ENCODE data around the gene CACHD1. TPM values are rescaled to one million over a fixed set of nuclear protein-coding genes. Genes with fewer than 3 reads are reported as not detected.
A peak's percentile ranks its signal among the peaks of the same experiment; 100 is the strongest.

Gene CACHD1
- total RNA-seq, 1 donor from 2014 or later = 4.3 TPM

DNA sequence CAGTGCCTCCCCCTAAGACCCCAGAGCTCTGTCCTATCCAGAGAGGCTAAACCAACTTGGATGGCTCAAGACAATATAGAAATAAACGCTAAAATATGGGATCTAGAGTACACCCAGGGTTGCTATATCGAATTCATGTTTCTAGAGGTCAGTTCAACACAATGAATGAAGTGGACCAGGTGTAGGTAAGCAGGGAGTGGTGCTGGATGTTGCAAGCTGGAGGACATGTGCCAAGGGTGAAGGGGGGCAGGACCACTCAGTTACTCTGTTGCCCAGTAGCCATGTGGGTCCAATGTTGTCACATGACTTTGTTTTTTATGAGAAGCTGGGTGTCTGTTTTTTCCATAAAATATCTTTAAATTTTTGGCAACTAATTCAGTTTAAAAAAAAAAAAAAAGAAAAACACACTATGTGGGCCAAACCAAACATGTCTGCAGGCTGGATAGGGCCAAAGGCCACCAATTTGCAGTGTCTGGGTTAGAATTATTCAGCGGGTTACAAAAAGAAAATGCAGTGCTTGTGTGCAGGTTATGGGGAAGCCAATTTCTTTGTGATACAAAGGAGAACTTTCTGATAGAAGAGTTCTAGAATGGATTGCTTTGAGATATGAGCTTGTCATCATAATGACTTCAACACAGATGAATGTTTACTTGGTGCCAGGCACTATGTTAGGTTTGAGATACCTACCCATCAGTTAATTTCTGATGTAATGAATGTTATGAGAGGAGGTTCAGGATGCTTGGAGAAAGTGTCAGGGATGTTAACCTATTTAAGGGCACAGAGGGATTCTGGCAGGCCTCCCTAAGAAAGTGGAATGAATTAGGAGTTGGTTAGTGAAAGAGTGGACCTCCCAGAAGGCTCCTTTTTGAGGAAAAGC lies 8.9 kb downstream of the CACHD1 start:
- Histone ChIP-seq H3K4me3 (no peak overlapping the region), H3K9me3 (no peaks in the 10 kb centered on the region), H3K36me3 (no peaks in the 10 kb centered on the region), H3K27me3 (no peaks in the 10 kb centered on the region), H3K4me1 (peaks cover 9 to 37% of the 10 kb centered on the region in 2 donors), H3K27ac (peak overlapping the region in 1 of 2 donors; percentile 22)
- TF ChIP-seq CTCF (IDR thresholded peaks at IDR 0.05) = no peak
- intact Hi-C loops (cut with DNase I) = loop anchor here (5.0 kb wide), 1 partner anchor 343 kb away; no protein-coding TSS in a partner anchor
- no peak for DNase-seq (ENCODE audit: low spot score in 2 of 2)

DNA sequence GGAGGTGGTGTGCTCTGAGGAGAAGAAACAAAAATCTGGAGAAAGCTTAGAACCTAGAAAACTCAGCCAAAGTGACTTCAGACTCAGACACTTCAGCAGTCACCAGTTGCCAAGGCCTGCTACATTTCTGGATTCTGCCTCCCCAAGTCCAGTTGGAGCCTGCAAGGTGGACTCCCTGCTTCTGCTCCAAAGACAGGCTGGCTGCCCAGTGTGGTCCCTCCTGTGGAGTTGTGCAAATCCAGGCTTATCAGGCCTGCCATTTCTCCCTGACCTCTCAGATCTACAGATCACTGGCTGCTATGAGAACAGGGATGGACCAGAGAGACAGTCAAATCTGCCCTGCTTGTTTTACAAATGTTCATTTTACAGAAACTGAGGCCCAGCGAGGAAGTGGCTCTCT lies 9.9 kb downstream of the CACHD1 start:
- peak in 1 of 2 donors; percentile 64 for DNase-seq (ENCODE audit: low spot score in 2 of 2)
- no peaks in the 10 kb centered on the region for H3K9me3 ChIP-seq
- TF ChIP-seq CTCF (IDR thresholded peaks at IDR 0.05) = no peak
- H3K4me1 ChIP-seq = peaks cover 9 to 35% of the 10 kb centered on the region in 2 donors
- no peaks in the 10 kb centered on the region for H3K27me3 ChIP-seq
- intact Hi-C loops (cut with DNase I) = loop anchor here (5.0 kb wide), 1 partner anchor 342 kb away; no protein-coding TSS in a partner anchor
- no peak overlapping the region for H3K4me3 ChIP-seq
- H3K36me3 ChIP-seq = no peaks in the 10 kb centered on the region
- peak overlapping the region in 1 of 2 donors; percentile 22 for H3K27ac ChIP-seq

DNA sequence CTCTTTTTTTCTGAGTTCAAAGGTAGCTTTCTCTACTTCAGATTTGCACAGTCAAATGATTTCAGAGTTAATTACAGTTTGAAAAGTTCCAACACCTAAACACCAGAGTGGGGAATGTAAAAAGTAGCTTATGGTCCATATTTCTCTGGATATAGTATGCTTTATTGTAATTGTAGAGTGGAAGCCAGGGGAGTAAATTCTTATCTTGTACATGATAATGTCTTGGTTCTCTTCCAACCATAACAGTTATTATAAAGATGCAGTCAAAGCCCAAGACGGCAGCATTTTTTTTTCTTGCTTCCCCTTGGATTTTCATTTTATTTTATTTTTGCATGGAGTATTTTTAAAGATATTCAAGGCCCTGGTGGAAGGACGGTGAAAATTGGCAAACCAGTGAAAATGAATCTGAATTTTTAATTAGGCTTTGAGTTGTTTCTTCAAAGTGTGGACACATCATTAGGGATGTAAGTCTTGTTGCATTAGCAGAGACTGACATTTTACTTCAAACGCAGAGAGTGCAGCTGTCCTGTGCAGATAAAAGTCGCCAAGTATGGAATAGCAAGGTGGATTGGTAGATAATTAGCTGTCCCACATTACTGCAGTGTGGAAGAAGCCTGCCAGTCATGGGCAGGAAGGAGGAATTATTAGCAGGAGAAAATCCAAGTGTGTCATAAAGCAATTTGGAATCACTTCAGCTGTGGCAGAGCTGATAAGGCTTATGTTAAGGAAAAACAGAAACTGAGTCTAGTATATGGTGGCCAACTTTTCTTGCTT lies 11.3 kb downstream of the CACHD1 start:
- Histone ChIP-seq H3K36me3 (no peaks in the 10 kb centered on the region), H3K27me3 (no peaks in the 10 kb centered on the region), H3K4me3 (no peak overlapping the region), H3K9me3 (no peaks in the 10 kb centered on the region), H3K27ac (no peak overlapping the region), H3K4me1 (peaks cover 9 to 29% of the 10 kb centered on the region in 2 donors)
- no peak for TF ChIP-seq CTCF (IDR thresholded peaks at IDR 0.05)
- no peak for DNase-seq (ENCODE audit: low spot score in 2 of 2)
- intact Hi-C loops (cut with DNase I) = no loop called here

- intact Hi-C loops (cut with DNase I) = no loop called here
- H3K9me3 ChIP-seq = no peaks in the 10 kb centered on the region
- H3K27ac ChIP-seq = no peak overlapping the region
- no peak overlapping the region for H3K4me3 ChIP-seq
- no peak for TF ChIP-seq CTCF (IDR thresholded peaks at IDR 0.05)
- no peaks in the 10 kb centered on the region for H3K27me3 ChIP-seq
- peaks cover 5 to 22% of the 10 kb centered on the region in 2 donors for H3K4me1 ChIP-seq
- DNase-seq (ENCODE audit: low spot score in 2 of 2) = no peak
- no peaks in the 10 kb centered on the region for H3K36me3 ChIP-seq
Measured at GRCh38 chr1:64482128-64482527, 12.2 kb downstream of the CACHD1 start.

- Histone ChIP-seq H3K9me3 (no peaks in the 10 kb centered on the region), H3K4me1 (peaks cover 4 to 18% of the 10 kb centered on the region in 2 donors), H3K27me3 (no peaks in the 10 kb centered on the region), H3K27ac (no peak overlapping the region), H3K36me3 (no peaks in the 10 kb centered on the region), H3K4me3 (no peak overlapping the region)
- DNase-seq (ENCODE audit: low spot score in 2 of 2) = no peak
- intact Hi-C loops (cut with DNase I) = no loop called here
- no peak for TF ChIP-seq CTCF (IDR thresholded peaks at IDR 0.05)
Measured at GRCh38 chr1:64482720-64483119, 12.8 kb downstream of the CACHD1 start.

Data from ascending aorta (tissue), 2 donors.